Prostate gland (tissue), 2 donors: ENCODE measurements around the gene ADGRG6. TPM values are rescaled to one million over a fixed set of nuclear protein-coding genes. Genes with fewer than 3 reads are reported as not detected.

ENCODE experiments used
- DNase-seq: peaks from one replicate; pipeline ENCODE4 v3.0.0-alpha.2; 2019; ENCODE audit warnings: low spot score
- H3K27ac ChIP-seq, 2 donors: fragments of 200-600 bp; sonication (generic); 2 replicates each; pipeline ENCODE4 v1.5.1; 2017 to 2019
- H3K27me3 ChIP-seq: fragments of 200-600 bp; sonication (generic); replicated peaks from 2 replicates; pipeline ENCODE4 v1.5.1; 2019; ENCODE audit not compliant: insufficient read depth
- H3K36me3 ChIP-seq, 2 donors: fragments of 200-600 bp; sonication (generic); 1 replicate in 1 of 2; 2 replicates in 1 of 2; pipeline versions ENCODE4 v1.5.1 to v1.8.1; 2017 to 2019
- H3K4me1 ChIP-seq: fragments of 200-600 bp; sonication (generic); replicated peaks from 2 replicates; pipeline ENCODE4 v1.5.1; 2019
- H3K4me3 ChIP-seq, 2 donors: fragments of 200-600 bp; sonication (generic); 2 replicates each; pipeline ENCODE4 v1.5.1; 2017 to 2019
- H3K9me3 ChIP-seq: fragments of 200-600 bp; sonication (generic); 2 replicates; pipeline ENCODE4 v1.5.1; 2017
- POLR2A ChIP-seq: fragments of 450-650 bp; IDR thresholded peaks from one replicate; pipeline ENCODE4 v1.6.1; 2016; ENCODE audit warnings: antibody characterized with exemption, mild to moderate bottlenecking
- POLR2AphosphoS5 ChIP-seq: sonication (generic); formaldehyde crosslinking; IDR thresholded peaks from one replicate; pipeline ENCODE4 v1.6.1; 2017; ENCODE audit warnings: antibody characterized with exemption
- WGBS: methylation state at CpG from one replicate; pipeline ENCODE4 v1.1.5; 2018; 5-methylcytosine and 5-hydroxymethylcytosine counted together
- intact Hi-C: fragments of 100-400 bp; cut with DNase I; formaldehyde crosslinking; loops from one replicate; pipeline ENCODE4 v1.14.2; 2022
- total RNA-seq, 2 donors: library from RNA; depleted of rRNA; stranded (reverse); fragments of >200 nt; gene quantifications; one replicate each; pipeline ENCODE4 v1.1.0, GENCODE V29; 2016
- TF ChIP-seq, protein P1 (sequence below), 4 experiments: fragments of 200-600 bp in 2 of 4; fragments of 450-650 bp in 2 of 4; sonication (generic) in 2 of 4; IDR thresholded peaks; 1 replicate in 3 of 4; 2 replicates in 1 of 4; pipeline ENCODE4 v1.5.1; 2016 to 2019; ENCODE audit warnings: antibody characterized with exemption in 4 of 4, mild to moderate bottlenecking in 2 of 4, moderate library complexity in 2 of 4

ADGRG6 gene
- total RNA-seq, 2 donors from 2014 or later = 13.5 to 18.0 TPM

DNA sequence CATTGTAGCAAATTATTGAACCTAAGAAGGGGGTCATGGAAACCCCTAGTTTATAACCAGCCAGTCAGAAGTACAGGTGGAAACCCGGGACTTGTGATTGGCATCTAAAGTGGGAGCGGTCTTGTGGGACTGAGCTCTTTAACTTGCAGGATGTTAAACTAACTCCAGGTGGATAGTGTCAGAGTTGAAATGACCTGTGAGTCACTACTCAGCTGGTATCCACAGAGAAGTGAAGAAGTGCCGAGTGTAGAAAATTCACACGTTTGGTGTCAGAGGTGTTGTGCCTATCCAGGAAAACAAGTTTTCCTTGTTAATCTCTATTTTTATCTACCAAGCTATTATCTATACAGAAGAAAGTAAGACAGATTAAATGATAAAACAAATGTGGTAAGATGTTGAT lies 179.7 kb downstream of the ADGRG6 start:
- Histone ChIP-seq H3K27ac (no peak overlapping the region), H3K9me3 (no peaks in the 10 kb centered on the region), H3K36me3 (no peaks in the 10 kb centered on the region), H3K4me3 (no peak overlapping the region), H3K27me3 (no peaks in the 10 kb centered on the region), H3K4me1 (no peaks in the 10 kb centered on the region)
- TF ChIP-seq, protein P1, sequence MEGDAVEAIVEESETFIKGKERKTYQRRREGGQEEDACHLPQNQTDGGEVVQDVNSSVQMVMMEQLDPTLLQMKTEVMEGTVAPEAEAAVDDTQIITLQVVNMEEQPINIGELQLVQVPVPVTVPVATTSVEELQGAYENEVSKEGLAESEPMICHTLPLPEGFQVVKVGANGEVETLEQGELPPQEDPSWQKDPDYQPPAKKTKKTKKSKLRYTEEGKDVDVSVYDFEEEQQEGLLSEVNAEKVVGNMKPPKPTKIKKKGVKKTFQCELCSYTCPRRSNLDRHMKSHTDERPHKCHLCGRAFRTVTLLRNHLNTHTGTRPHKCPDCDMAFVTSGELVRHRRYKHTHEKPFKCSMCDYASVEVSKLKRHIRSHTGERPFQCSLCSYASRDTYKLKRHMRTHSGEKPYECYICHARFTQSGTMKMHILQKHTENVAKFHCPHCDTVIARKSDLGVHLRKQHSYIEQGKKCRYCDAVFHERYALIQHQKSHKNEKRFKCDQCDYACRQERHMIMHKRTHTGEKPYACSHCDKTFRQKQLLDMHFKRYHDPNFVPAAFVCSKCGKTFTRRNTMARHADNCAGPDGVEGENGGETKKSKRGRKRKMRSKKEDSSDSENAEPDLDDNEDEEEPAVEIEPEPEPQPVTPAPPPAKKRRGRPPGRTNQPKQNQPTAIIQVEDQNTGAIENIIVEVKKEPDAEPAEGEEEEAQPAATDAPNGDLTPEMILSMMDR (IDR thresholded peaks at IDR 0.05) = no peak
- no peak for TF ChIP-seq POLR2AphosphoS5
- TF ChIP-seq POLR2A = no peak
- DNase-seq = no peak
- intact Hi-C loops = no loop called here
- 66% methylated on average over 4 of the region's 4 CpGs for WGBS

DNA sequence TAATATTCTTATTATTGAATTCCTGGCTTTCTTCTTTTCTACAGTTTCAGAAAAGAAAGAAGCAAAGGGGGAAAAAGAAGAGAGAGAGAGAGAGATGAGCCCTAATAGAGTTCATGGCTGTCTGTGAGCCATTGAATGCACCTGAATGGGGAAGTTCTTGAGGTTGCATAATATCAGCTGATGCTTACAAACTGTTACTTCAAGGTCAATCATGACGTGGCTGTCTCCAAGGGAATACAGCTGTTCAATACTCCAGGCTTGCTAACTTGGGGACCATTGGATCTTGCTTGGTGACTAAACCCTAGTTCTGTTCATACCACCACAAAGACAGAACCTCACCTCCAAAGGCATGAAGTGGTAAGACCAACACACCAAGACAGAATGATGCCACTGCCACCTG lies 180.4 kb downstream of the ADGRG6 start:
- WGBS = 61% methylated on average over 1 of the region's 1 CpG
- no peaks in the 10 kb centered on the region for H3K9me3 ChIP-seq
- H3K27me3 ChIP-seq = no peaks in the 10 kb centered on the region
- DNase-seq = no peak
- H3K27ac ChIP-seq = no peak overlapping the region
- no peaks in the 10 kb centered on the region for H3K36me3 ChIP-seq
- intact Hi-C loops = no loop called here
- no peak overlapping the region for H3K4me3 ChIP-seq
- H3K4me1 ChIP-seq = no peaks in the 10 kb centered on the region
- no peak for TF ChIP-seq POLR2AphosphoS5
- no peak for TF ChIP-seq POLR2A
- TF ChIP-seq, protein P1 (IDR thresholded peaks at IDR 0.05) = no peak

DNA sequence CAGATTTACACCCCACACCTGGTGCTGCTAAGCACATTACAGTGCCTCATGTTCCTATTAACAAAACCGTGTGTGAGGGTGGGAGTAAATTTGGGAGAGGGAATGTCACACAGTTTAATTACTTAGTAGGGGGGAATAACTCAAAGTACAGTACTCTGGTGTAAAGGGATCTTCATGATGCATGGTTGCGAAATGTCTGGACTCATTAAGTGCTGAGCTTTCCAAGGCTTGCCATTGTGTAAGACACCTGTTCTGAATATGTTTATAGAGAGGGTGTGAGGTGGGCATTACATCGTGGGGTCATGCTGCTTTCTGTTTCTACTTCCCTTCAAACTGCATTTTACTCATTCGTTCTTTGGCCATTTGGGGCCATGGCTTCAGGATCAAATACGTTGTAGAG lies 181.2 kb downstream of the ADGRG6 start:
- Histone ChIP-seq H3K36me3 (no peaks in the 10 kb centered on the region), H3K27me3 (no peaks in the 10 kb centered on the region), H3K27ac (no peak overlapping the region), H3K9me3 (no peaks in the 10 kb centered on the region), H3K4me3 (no peak overlapping the region), H3K4me1 (no peaks in the 10 kb centered on the region)
- intact Hi-C loops = no loop called here
- WGBS = 57% methylated on average over 5 of the region's 5 CpGs
- TF ChIP-seq POLR2AphosphoS5 (no peak), POLR2A (no peak)
- TF ChIP-seq, protein P1 (IDR thresholded peaks at IDR 0.05) = no peak
- DNase-seq = no peak

DNA sequence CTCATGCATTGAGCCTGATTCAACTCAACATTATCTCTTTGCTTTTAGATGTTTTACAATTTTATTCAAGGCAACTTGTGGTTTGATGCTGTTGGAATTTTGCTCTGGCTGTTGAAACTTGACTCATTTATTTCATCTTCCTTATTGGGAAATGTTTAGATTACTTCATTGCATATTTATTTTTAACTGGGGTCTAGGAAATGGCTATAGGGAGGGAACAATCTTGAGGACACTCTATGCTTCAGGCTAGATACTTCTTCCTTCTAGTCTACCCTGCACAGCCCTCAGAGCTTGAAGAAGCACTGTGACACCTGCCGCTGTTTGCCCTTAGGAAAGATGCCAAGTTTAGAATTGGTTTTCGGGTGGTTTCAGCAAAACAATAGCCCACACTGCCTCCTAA lies 183.4 kb downstream of the ADGRG6 start:
- no peaks in the 10 kb centered on the region for H3K27me3 ChIP-seq
- no peaks in the 10 kb centered on the region for H3K36me3 ChIP-seq
- intact Hi-C loops = no loop called here
- 59% methylated on average over 2 of the region's 2 CpGs for whole genome bisulfite sequencing
- DNase-seq = no peak
- no peak overlapping the region for H3K4me3 ChIP-seq
- no peak overlapping the region for H3K27ac ChIP-seq
- H3K4me1 ChIP-seq = no peaks in the 10 kb centered on the region
- TF ChIP-seq, protein P1 (IDR thresholded peaks at IDR 0.05) = no peak
- TF ChIP-seq POLR2A (no peak), POLR2AphosphoS5 (no peak)
- no peaks in the 10 kb centered on the region for H3K9me3 ChIP-seq

DNA sequence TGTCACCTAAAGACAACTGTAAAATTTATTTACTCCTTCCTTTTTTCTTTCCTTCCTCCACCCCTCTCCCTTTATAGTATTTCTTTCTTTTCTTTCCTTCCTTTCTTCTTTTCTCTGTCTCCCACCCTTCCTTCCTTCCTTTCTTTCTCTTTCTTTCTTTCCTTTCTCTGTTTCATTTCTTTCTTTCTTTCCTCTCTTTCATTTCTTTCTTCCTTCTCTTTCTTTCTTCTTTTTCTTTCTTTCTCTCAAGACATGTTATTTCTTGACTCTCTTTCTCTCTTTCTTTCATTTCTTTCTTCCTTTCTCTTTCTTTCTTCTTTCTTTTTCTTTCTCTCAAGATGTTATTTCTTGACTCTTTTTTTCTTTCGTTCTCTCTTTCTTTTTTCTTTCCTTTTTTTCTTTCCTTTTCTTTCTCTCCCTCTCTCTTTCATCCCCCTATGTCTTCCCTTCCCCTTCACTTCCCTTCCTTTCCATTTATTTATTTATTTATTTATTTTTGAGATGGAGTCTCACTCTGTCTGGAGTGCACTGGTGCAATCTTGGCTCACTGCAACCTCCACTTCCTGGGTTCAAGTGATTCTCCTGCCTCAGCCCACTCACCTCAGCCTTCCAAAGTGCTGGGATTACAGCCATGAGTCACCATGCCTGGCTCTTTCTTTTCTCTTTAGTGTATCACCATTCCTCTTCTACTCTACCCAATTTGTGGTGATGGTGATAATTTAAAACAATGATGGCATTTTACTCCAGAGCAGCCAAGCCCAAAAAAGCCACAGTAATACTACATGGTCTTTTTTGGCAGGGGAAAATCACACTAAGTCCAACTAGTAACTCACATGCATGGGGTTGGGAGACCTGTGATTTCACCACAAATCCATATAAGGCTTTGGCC lies 188.2 kb downstream of the ADGRG6 start:
- TF ChIP-seq, protein P1 (IDR thresholded peaks at IDR 0.05) = no peak
- no peak for TF ChIP-seq POLR2AphosphoS5
- no peak for TF ChIP-seq POLR2A
- DNase-seq = no peak
- Histone ChIP-seq H3K27ac (no peak overlapping the region), H3K36me3 (no peaks in the 10 kb centered on the region), H3K9me3 (no peaks in the 10 kb centered on the region), H3K27me3 (no peaks in the 10 kb centered on the region), H3K4me1 (no peaks in the 10 kb centered on the region), H3K4me3 (no peak overlapping the region)
- 100% methylated on average over 1 of the region's 1 CpG for WGBS
- intact Hi-C loops = no loop called here
